Effector CD4-positive, alpha-beta T cell (primary cell): ENCODE measurements around the gene MTHFD1L.
"Not testable (repeated sequence)": the region's sequence is repeated elsewhere in the genome, so short reads cannot be mapped to it uniquely, and the experiment has no call there.

Experiments used
- DNase-seq: peaks from one replicate; pipeline ENCODE4 v3.0.0-alpha.2; 2020

The MTHFD1L gene

DNA sequence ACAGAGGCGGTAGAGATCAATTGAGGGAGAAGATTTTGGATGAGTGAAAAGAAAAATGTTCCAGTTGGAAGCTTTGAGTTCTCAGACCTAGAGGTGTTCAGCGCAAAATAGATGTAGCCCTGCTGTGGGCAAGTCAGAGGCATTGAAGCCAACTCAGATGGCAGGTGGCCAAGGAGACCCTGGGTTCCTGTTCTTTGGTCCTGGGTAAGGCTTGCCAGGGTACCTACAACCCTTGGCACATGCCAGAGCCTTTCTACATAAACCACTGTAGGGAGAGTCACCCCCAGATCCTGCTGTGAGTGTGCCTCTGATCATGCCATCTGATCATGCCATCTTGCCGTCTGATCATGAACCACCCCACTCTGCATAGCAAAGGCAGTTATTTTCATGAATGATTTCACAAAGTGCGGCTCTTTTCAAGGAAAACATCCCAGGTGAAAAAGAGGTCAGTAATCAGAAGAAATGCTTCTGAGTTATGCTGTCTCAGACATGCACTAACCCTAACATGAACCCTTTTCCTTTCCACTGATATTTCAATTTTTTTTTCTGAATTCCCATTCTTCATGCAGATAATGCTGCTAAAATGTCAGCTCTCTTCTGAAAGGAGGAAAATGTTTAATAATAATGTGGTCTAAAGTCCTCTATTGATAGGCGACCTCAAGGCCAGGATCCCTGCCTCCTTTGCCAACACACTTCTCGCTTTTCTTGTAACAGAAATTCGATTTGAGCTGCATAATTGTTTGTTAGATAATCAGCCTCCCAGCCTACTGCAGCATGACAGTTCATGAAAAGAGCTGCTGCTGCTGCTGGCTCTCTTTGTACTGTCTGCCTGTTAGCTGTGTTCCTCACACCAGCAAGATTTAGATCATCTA, 153.6 kb downstream of the MTHFD1L start:
- no peak for DNase-seq

DNA sequence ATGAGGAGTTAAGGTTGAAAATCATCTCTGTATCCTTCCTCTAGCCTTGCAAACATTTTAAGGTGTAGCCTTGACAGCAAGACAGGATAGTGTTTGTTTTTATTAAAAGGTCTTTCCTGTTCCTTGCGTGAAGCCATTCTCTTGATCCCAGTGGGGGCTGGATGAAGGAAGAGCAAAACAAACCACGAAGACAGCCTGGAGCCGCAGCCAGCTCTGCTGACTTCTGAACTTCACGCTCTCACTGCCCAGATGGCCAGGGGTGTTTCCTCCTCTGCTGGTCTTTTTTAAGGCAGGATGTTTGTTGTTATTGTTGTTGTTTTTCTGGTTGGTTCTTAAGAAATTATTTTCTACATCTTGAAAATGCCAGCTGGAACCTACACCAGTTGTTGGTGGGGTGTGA, 156.4 kb downstream of the MTHFD1L start:
- DNase-seq = no peak

DNA sequence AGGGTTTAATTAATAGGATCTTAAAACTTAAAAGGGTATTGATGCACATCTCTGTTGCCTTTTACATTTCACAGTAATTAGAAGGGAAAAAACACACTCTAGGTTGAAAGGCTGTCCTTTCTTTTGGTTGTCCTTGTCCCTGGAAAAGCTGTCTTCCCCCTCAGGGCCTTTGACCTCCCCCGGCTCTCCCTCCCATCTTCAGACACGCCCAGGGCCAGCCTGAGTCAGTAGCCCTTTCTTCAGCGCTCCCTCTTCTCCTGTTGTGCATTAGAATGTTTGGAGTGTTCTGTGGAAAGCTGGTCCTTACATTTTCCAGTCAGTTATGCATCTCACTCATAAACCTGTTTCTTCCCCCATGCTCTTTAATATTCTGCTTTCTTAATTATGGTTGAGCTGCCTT, 157.0 kb downstream of the MTHFD1L start:
- DNase-seq = no peak

DNA sequence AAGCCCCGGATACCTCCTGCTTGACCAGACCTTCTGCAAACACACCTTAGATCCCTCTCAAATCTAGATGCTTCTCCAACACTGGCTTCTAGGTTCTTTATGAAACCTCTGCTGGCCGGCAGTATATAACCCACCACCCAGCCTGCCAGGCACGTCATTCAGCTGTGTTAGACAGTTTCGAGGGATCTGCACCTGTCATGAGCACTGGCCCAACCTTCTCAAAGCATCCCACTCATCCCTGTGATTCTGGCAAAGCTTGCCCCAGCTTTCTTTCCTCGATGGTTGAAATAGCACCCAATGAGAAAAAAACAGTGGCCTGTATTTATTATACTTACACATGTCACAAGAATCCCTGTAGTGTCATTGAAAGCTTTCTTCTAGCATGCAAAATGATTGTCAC, 157.8 kb downstream of the MTHFD1L start:
- no peak for DNase-seq

DNA sequence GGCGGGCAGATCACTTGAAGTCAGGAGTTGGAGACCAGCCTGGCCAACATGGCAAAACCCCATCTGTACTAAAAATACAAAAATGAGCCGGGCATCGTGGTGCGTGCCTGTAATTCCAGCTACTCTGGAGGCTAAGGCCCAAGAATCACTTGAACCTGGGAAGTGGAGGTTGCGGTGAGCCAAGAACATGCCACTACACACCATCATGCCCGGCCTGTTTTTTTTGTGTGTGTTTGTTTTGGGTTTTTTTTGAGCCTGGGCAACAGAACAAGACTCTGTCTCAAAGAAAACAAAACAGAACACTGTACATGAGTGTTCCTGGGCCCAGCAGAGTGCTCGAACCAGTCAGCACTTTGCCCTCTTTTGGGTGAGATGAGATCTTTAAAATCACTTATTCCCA, 159.1 kb downstream of the MTHFD1L start:
- no peak for DNase-seq

DNA sequence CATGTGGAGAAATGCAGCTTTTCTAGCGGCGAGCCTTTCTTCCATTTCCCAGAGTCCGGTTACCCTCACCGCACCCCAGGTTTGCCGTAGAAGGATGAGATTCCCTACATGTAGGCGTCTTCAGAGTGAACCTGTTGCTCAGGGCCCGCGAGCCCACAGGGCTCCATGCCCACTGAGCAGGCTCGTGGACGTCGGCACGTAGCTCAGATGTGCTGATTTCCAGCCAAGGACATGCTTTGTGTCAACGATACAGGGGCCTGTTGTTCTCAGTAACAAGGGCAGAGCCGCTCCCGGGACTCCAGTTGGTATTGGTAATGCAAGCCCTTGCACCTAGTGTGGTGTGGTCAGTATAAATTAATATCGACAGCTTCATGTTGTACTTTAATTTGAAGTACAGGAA, 159.6 kb downstream of the MTHFD1L start:
- DNase-seq = no peak

DNA sequence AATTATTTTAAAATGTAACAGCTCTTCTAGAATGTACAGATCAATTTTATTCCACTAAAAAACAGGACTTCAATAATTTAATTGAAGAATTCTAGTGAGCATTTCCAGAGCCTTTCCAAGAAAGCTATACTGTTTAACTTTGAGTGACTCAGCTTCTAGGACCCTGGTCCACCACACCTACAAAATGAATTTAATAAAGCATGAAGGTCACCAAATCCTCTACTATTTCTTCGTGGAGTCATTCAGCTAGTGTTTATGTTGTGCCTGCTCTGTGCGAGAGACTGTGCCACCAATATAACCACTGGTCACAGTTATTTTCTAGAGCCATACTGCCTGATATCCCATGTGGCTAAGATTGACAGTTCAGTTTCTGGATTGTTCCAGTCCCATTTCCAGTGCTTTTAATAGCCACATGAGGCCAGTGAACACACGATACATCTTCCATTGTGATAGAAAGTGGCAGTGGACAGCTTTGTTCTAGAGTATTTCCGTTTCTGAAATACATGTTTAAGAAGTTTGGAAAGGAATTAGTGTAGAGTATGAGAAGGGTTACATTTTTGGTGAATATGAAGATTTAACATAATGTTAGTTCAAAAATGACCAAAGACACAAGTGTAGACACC, 160.7 kb downstream of the MTHFD1L start:
- no peak for DNase-seq

DNA sequence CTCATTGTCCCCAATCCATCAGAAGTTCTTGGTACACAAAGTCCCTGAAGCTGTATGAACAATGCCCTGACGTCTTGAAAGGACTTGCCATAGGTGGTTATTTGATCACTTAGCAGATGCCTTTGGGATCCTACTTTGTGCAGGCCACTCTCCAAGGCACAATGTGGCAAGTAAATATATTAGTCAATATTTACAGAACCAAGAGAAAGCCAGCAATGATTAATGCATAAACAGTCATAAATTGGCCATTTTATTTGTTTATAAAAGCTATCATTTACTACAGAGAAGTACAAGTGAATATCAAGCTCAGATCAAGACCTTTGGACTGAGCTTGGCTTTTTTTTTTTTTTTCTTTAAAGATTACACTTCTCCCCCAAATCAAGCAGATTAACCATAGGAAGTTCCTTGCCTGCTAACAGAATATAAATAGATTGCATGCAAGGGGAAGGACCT, 161.8 kb downstream of the MTHFD1L start:
- DNase-seq = no peak

DNA sequence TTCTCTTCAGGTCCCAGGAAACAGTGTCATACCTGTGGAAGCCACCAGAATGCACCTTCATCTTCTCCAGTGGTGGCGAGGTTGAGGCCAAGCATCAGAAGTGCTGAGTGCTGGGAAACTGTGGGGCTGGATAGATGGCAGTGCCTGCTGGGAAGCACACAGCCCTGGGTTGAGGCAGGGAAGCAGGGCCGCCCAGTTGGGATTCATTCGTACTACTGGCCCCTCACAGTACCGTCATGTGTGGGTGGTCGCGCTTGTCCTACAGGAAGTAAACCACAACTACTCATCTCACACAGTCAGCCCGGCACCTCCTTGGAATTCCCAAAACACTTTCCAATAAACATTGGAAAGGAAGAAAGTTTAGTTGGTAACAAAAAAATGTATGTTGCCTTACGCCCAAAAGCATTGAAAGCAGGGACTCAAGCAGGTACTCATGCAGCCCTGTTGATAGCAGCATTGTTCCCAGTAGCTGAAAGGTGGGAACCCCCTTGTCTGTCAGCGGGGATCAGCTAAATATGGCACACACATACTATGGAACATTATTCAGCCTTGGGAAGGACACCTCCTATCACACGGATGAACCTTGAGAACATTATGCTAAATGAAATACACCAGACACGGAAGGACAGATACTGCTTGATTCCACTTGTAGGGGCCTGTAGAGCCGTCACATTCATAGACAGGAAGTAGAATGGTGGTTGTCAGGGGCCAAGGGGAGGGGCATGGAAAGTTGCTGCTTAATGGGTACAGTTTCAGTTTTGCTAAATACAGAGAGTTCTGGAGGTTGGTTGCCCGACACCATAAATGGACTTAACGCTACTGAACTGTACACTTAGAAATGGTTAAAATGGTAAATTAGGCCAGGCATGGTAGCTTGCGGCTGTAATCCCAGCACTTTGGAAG, 162.7 kb downstream of the MTHFD1L start:
- no peak for DNase-seq

DNA sequence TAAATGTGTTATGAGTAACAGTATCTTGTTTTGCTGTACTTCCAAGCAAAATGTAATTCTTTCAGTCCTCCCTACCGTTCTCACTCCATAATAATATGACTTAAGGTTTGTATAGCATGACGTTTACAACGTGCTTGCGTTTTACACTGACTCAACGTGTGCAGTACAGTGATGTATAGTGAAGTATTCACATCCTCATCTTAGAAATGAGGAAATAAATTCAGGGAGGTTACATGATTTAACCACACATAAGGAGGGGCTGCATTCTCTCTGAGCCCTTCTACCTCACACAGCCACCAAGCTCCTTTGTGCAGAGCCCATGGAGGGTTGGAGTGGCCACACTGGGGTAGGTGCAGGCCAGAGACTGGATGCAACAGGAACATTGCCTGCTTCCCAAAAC, 164.5 kb downstream of the MTHFD1L start:
- DNase-seq = no peak

DNA sequence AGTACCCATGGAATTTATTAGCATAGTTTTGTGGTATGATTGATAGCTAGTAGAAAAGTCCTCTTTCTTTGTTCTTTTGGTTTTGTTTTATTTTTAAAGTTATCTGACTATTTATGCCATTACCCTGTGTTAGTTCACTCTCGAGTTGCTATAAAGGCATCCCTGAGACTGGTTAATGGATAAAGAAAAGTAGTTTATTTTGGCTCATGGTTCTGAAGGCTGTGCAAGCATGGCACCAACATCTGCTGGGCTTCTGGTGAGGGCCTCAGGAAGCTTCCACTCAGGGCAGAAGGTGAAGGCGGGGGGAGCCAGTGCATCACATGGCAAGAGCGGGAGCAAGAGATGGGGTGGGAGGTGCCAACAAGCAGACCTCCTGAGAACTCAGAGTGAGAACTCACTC, 166.5 kb downstream of the MTHFD1L start:
- no peak for DNase-seq

DNA sequence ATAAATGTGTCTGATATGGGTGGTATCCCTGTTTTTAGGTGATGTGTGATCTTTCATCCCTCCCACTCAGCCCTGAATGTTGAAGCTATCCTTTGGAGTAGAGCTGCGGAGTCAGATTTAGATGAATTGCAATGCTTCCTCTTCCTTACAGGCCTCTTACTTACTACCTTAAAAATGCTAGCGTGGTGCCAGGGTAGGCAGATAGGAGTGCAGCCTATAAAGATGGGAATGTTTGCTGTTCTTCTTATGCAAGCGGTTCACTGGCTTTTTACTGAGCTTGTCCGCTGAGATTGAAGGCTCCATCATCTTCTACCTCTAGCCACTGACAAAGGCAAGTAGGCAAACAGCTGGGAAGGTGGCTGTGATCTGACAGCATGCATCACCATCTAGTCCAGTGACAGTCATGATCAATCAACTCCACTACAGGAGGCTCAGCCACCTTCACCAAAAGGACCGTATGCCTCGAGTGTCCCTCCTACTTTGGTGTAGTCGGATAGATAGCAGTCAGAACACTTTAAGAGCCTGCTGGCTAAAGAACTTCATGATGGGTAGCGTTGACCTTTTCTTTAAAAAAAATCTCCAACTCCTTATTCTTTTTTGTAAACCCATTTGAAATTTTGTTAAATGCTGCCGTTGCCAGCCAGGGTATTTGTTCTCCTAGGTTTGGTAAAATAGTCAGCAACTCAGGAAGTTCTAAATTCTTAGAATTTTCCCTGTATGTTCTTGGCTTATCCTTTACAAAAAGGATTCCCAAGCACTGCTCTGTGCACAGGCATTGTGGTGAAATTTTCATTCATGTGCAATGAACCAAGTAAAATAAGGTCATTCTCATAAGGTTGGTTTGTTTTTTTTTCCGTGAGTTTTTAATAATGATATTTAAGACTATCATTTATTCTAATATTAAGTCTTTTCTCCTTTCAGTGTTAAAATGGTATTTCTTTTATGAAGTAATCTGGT, 169.6 kb downstream of the MTHFD1L start:
- no peak for DNase-seq

DNA sequence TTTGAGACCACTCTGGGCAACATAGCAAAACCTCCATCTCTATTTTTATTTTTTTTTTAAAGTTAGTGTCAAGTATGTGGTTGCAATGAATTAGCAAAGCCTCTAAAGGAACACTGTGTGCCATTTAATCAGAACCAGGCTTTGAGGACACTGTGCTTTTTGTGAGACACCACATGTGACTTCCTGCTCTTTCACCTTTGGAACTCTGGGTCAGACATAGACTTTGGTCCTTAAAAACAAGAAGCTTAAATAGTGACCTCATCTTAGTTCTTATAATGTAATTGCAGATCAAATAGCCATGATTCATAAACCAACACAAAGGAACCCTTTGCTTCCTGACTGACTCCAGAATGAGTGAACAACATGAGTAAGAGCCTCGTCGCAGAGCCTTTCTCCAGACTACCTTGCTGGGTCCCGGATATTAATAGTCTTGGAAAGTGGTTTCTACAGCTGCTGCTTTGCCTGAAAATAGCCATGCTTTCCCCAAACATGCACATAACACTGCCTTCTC, 170.8 kb downstream of the MTHFD1L start:
- DNase-seq = not testable (repeated sequence)

DNA sequence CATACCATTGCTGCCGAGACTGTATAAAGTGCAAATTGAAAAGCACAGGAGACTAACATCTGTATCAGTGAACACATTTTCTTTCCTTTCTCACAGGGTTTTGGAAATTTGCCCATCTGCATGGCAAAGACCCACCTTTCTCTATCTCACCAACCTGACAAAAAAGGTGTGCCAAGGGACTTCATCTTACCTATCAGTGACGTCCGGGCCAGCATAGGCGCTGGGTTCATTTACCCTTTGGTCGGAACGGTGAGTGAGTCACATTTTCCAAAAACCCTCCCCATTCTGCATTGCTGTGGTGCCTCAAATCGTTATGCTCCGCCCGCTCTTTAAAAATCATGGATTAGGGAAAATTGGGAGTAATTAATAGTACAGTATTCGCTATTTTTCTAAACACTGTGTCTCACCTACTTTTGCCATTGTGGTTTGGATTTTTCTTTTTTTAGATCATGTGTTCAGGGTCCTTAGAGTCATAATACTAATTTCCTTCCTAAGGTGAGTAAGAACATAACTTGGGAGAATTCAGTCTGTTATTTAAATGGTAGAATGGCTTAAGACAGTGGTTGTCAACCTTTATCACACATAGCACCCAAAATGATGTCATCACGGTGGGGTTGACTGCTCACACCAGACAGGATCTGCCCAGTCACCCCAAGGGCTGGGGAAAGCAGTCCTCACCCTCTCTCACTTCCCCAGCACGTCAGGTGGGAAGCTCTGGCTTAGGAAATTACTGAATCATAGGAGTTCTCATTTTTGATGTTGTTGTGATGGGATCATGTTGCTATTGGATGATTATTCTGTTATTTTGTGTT, 171.6 kb downstream of the MTHFD1L start:
- DNase-seq = no peak

DNA sequence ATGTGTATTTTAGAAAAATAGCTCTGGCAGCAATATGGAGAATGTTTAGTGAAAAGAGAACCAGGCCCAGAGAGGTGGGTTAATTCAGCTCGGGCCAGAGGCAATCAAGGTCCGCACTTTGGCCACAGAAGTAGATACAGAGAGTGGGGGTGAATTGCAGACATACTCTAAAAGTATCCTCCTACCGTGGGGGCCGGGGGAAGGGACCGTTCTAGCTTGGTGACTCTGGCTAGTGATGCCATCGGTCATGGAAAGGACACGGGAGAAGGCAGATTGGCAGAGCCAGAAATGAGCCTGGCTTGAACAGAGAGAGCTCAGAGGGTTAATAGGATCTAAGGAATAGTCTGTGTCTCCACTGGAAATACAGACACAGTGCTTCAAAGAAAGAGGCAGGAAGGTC, 173.1 kb downstream of the MTHFD1L start:
- DNase-seq = no peak

DNA sequence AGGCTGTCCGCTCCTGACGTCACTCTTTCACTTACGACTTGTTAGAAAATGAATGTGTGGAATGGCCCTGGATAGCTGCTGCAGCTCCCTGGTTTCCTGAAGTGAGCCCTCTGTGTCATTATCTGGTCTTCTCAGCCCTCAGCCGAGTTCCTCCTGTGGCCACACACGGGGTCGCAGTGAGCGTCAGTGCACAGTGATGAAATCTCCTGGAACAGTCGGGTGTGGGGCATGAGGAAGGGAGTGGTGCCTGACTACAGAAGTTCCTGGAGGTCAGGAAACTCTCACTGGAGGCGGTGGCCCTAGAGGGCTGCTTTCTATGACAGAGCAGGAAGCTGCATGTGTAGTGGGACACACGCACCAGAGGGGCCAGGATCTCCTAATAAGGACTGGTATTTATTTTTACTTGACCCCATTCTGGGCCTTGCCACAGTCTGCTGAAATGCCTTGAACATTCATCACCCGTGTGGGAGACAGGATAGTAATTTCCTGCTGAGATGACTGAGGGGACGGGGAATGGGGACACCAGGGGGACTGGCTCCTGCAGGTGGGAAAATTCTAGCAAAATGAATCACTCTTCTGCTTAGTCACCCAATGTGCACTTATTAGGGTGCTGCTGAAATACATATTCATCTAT, 175.5 kb downstream of the MTHFD1L start:
- DNase-seq = not testable (repeated sequence)

DNA sequence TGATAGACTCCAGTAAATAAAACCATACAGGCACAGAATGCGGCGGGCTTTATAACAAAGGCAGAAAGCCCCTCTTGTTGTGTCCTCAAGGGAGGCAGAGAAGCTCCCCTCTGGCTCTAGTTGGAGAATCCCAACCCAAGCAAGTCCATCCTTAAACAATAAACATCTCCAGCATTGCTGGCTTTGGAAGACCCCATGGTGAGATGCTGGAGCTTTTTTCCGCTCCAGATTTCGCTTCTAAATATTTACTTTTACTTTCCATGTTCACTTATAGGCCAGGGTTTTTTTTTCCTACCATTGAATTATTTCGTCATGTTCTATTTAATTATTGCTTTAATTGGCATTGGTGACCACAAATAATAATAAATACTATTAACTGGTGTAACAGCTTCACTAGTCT, 176.2 kb downstream of the MTHFD1L start:
- DNase-seq = no peak

DNA sequence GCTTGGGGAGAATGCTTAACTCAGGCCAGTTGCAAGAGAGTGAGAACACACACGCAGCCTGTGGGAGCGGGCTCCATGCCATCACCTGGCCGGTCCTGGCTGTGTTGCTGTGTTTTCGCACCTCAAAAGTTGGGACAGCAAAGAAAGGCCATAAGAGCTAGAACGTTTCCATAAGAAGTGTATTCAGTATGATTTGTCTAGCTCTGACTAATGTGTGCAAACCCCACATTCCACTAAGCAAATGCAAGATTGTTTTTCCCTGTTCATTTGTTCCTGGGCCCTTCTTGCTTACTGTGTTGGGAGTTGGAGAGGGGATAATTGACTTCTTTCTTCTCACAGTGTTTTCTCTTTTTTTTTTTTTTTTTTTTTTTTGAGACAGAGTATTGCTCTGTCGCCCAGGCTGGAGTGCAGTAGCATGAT, 177.4 kb downstream of the MTHFD1L start:
- DNase-seq = not testable (repeated sequence)

DNA sequence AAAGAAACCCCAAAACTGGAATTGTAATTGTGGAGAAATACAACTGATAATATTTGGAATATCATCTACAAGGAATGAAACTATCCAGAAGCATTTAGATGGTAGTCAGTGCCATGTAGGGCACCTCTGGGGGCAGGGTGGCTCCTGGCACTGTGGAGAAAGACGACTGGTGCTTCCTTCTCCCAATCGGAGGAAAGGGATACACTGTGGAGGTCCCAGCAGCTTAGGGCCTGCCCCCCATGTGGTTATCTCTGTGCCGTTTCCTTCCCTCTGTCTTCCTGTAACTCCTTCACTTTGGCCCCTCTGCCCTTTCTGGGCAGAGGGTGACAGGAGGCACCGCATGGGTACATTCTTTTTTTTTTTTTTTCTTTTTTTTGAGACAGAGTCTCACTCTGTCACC, 178.4 kb downstream of the MTHFD1L start:
- DNase-seq = no peak
